Measurements from ENCODE around the gene RNF144A.

GRCh38 chr2:7020939-7021470, 103.8 kb downstream of the RNF144A start:
- TF ChIP-seq CTCF (IDR thresholded peaks at IDR 0.05) = no peak
- TF ChIP-seq POLR2A (IDR thresholded peaks at IDR 0.05) = no peak

Measured in right lobe of liver (tissue), 4 donors.